OCI-LY7 (cell line): ENCODE measurements around the gene VAMP8. TPM values are rescaled to one million over a fixed set of nuclear protein-coding genes. Genes with fewer than 3 reads are reported as not detected.

Experiments used
- BruUV-seq: library from RNA; stranded (reverse); fragments of 400-500 nt; replicated peaks from 2 replicates; lab custom pipeline; 2021; lab: Mats Ljungman, UMichigan
- CTCF ChIA-PET: fragments of 300-600 bp; sonication (Branson Sonifier 250); formaldehyde crosslinking; loops from one replicate; lab custom pipeline; 2022; ENCODE audit warnings: antibody characterized with exemption; ENCODE audit not compliant: unreplicated experiment; lab: Charles Lee
- POLR2A ChIA-PET: fragments of 300-600 bp; sonication (Branson Sonifier 250); formaldehyde crosslinking; loops from one replicate; lab custom pipeline; 2022; ENCODE audit warnings: antibody characterized with exemption; lab: Charles Lee
- DNase-seq: peaks from one replicate; pipeline ENCODE4 v3.0.0-alpha.2; 2015; ENCODE audit warnings: low spot score
- H2AFZ ChIP-seq: fragments of 200-600 bp; sonication (generic), shearing (Covaris generic); 2 replicates; pipeline ENCODE4 v1.6.1; 2014; ENCODE audit warnings: mild to moderate bottlenecking, antibody characterized with exemption, low read length, moderate library complexity
- H3K27ac ChIP-seq: fragments of 200-600 bp; sonication (generic); 2 replicates; pipeline ENCODE4 v1.5.1; 2014; ENCODE audit warnings: mixed run types, low read depth, mild to moderate bottlenecking, moderate library complexity, low read length, inconsistent platforms; ENCODE audit not compliant: poor library complexity, severe bottlenecking
- H3K36me3 ChIP-seq: fragments of 200-600 bp; sonication (generic); 2 replicates; pipeline ENCODE4 v1.6.1; 2014; ENCODE audit warnings: mild to moderate bottlenecking, antibody characterized with exemption, low read length, moderate library complexity, mixed read lengths; ENCODE audit not compliant: insufficient read depth
- H3K4me1 ChIP-seq: fragments of 200-600 bp; sonication (generic); 2 replicates; pipeline ENCODE4 v1.5.1; 2014; ENCODE audit warnings: mild to moderate bottlenecking, low read length; ENCODE audit not compliant: insufficient read depth, poor library complexity, severe bottlenecking
- H3K4me2 ChIP-seq: fragments of 200-600 bp; sonication (generic); 2 replicates; pipeline ENCODE4 v1.6.1; 2014; ENCODE audit warnings: mild to moderate bottlenecking, low read length
- H3K4me3 ChIP-seq: fragments of 200-600 bp; sonication (generic); 2 replicates; pipeline ENCODE4 v1.5.1; 2014; ENCODE audit warnings: mild to moderate bottlenecking, low read depth, low read length; ENCODE audit not compliant: poor library complexity, severe bottlenecking
- H3K79me2 ChIP-seq: fragments of 200-600 bp; sonication (generic); 2 replicates; pipeline ENCODE4 v1.6.1; 2016; ENCODE audit warnings: low read depth, mild to moderate bottlenecking, low read length, moderate library complexity, mixed read lengths; ENCODE audit not compliant: insufficient read depth
- H3K9me2 ChIP-seq: fragments of 200-600 bp; sonication (generic); 2 replicates; pipeline ENCODE4 v1.6.1; 2016; ENCODE audit warnings: mild to moderate bottlenecking, low read length, mixed read lengths; ENCODE audit not compliant: insufficient read depth
- H3K9me3 ChIP-seq: fragments of 200-600 bp; sonication (generic); 2 replicates; pipeline ENCODE4 v1.6.1; 2014; ENCODE audit warnings: mild to moderate bottlenecking, mixed run types, low read length, mixed read lengths
- H4K20me1 ChIP-seq: fragments of 200-600 bp; sonication (generic); 2 replicates; pipeline ENCODE4 v1.6.1; 2014; ENCODE audit warnings: mild to moderate bottlenecking, antibody characterized with exemption, low read length, moderate library complexity, mixed read lengths; ENCODE audit not compliant: insufficient read depth
- CTCF ChIP-seq: fragments of 200-600 bp; sonication (generic); conservative IDR thresholded peaks from 2 replicates; pipeline ENCODE4 v1.5.1; 2014; ENCODE audit warnings: mild to moderate bottlenecking, antibody characterized with exemption, low read length, moderate library complexity, mixed read lengths
- EZH2phosphoT487 ChIP-seq: fragments of 200-600 bp; sonication (generic); IDR thresholded peaks from 2 replicates; pipeline ENCODE4 v1.6.1; 2018; ENCODE audit warnings: low read depth, borderline replicate concordance, mild to moderate bottlenecking, mixed run types, antibody characterized with exemption, low read length, moderate library complexity, mixed read lengths
- intact Hi-C: fragments of 100-400 bp; cut with micrococcal nuclease; formaldehyde crosslinking; loops from one replicate; pipeline ENCODE4 v1.10.0; 2022; ENCODE audit not compliant: unreplicated experiment
- total RNA-seq, 2 experiments: library from RNA; depleted of rRNA in 1 of 2; stranded (reverse); fragments of >200 nt in 1 of 2; shearing (Covaris generic) in 1 of 2; gene quantifications; 2 replicates each; pipeline ENCODE4 v1.2.3, GENCODE V29; 2014 to 2022

The VAMP8 gene
- total RNA-seq, 2 experiments from 2014 or later, result 112 to 152 TPM

- peak overlapping the region; percentile 79 for H3K27ac ChIP-seq
- H3K4me2 ChIP-seq, result peak overlapping the region; percentile 95
- ChIA-PET POLR2A (interaction anchor here (0.7 to 4.9 kb wide), 12 partner anchors 8 to 220 kb away, joined by 3 to 34 read pairs (median 6); partner anchors contain the start of genes MAT2A and RNF181), CTCF (no interaction called here)
- no peak for DNase-seq
- intact Hi-C loops, result no loop called here
- no TSS peak for BruUV-seq
- H3K36me3 ChIP-seq, result peaks cover 25% of the 10 kb centered on the region
- no peak for TF ChIP-seq EZH2phosphoT487
- no peak for TF ChIP-seq CTCF
- H3K9me3 ChIP-seq, result no peaks in the 10 kb centered on the region
- peaks cover 27% of the 10 kb centered on the region for H3K4me1 ChIP-seq
- peak overlapping the region; percentile 83 for H3K4me3 ChIP-seq
- peaks cover 29% of the 10 kb centered on the region; the same call in 1 of the 2 replicates for H3K79me2 ChIP-seq
- no peaks in the 10 kb centered on the region for H3K9me2 ChIP-seq
- H4K20me1 ChIP-seq, result no peaks in the 10 kb centered on the region
- H2AFZ ChIP-seq, result peak overlapping the region; percentile 72; the same call in 1 of the 2 replicates
Observed at GRCh38 chr2:85577063-85577385, 362 bp upstream of the VAMP8 start.

GRCh38 chr2:85578243-85579180 is 1.1 kb downstream of the VAMP8 start:
- peak overlapping the region; percentile 95 for H3K4me2 ChIP-seq
- H2AFZ ChIP-seq, result peak overlapping the region; percentile 72; the same call in 1 of the 2 replicates
- intact Hi-C loops, result loop anchor here (1.0 to 2.0 kb wide), 3 partner anchors 17 to 24 kb away; partner anchors contain the start of genes GGCX, RNF181 and TMEM150A
- peak overlapping the region; percentile 79 for H3K27ac ChIP-seq
- peaks cover 29% of the 10 kb centered on the region; the same call in 1 of the 2 replicates for H3K79me2 ChIP-seq
- peak; percentile 81 for DNase-seq
- H3K4me3 ChIP-seq, result peak overlapping the region; percentile 83
- H3K9me2 ChIP-seq, result no peaks in the 10 kb centered on the region
- no peaks in the 10 kb centered on the region for H4K20me1 ChIP-seq
- TF ChIP-seq CTCF (no peak), EZH2phosphoT487 (no peak)
- ChIA-PET POLR2A (interaction anchor here (0.6 to 4.9 kb wide), 19 partner anchors 7 to 159 kb away, joined by 3 to 34 read pairs (median 4); partner anchors contain the start of genes C2orf68, GGCX, MAT2A and RNF181), CTCF (no interaction called here)
- peaks cover 27% of the 10 kb centered on the region for H3K4me1 ChIP-seq
- no peaks in the 10 kb centered on the region for H3K9me3 ChIP-seq
- peaks cover 40% of the 10 kb centered on the region for H3K36me3 ChIP-seq
- BruUV-seq, result no TSS peak
